HG03342 (cell line): Measurements from ENCODE around the gene ZNF521.

Experiments used
- ATAC-seq: cut with Tn5 transposase; IDR thresholded peaks from one replicate; pipeline ENCODE4 v1.9.1; 2021; ENCODE audit warnings: mild to moderate bottlenecking, moderate library complexity; ENCODE audit not compliant: unreplicated experiment

The ZNF521 gene

DNA sequence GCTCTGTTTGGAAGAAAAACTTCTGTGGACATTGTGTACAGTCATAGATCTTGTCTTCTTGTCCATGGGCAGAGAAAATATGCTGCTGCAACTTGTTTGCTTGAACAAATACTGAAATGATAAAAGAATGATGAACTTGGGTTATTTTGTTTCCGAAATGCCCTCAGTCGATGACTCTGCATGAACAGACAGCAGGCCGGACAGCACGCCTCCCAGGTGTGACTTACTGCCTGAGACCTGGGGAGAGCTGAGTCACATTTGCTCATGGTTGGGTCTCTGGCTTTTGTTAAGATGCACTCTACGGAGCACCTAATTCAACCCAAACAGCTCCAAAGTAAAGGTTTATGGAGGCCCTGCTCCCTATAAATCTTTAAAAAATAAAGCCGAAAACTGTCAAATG lies 262.5 kb downstream of the ZNF521 start:
- no peak for ATAC-seq

DNA sequence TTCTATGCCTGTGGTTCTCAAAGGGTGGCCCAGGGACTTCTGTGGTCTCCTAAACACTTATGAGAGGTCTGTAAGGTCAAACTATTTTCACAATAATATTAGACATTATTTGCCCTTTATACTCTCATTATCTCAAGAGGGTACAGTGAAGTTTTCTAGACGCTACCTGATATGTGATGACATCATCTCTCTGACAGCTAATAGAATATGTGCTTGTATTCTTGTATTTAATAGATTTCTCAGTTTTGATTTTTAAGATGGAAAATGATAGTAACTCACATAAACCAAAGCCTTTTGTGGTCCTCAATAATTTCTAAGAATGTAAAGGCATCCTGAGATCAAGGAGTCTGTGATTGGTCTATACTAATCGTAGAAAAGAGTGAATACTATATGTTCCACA lies 265.1 kb downstream of the ZNF521 start:
- ATAC-seq: no peak

DNA sequence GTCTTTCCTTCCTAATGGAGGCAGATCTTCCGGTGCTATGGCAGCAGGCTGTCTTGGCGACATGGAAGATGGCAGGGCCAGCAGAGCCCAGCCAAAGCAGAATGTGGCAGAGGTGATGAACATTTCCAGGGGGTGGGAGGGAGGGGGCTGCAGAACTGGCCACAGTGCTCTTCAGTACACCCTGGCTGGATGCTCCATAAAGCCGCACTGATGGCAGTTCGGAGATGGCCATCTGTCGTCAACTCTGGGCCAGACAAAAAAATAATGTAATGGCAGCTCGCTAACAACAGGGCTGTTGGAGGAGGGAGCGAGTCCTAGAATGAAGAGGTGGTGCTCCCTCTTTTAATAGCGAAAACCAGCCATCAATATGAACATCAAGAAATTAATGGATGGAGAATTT lies 271.0 kb downstream of the ZNF521 start:
- ATAC-seq: no peak

DNA sequence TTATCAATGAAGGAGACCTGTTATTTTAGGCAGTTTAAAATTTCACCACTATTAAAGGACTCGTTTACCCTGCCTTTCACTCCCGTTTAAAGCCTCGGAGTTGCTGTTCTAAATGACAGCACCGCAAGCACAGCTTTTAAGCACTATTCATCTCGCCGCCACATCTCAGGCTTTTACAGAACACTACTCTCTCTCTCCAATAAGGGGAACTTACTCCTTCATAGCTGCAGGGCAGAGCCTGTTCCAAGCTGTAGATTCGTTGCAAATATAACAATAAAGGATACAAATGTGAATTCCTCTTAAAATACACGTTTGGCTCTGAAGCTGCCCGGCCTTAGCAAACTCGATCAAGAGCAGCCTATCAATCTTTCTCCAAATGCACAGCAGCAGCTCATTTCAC lies 271.8 kb downstream of the ZNF521 start:
- no peak for ATAC-seq

DNA sequence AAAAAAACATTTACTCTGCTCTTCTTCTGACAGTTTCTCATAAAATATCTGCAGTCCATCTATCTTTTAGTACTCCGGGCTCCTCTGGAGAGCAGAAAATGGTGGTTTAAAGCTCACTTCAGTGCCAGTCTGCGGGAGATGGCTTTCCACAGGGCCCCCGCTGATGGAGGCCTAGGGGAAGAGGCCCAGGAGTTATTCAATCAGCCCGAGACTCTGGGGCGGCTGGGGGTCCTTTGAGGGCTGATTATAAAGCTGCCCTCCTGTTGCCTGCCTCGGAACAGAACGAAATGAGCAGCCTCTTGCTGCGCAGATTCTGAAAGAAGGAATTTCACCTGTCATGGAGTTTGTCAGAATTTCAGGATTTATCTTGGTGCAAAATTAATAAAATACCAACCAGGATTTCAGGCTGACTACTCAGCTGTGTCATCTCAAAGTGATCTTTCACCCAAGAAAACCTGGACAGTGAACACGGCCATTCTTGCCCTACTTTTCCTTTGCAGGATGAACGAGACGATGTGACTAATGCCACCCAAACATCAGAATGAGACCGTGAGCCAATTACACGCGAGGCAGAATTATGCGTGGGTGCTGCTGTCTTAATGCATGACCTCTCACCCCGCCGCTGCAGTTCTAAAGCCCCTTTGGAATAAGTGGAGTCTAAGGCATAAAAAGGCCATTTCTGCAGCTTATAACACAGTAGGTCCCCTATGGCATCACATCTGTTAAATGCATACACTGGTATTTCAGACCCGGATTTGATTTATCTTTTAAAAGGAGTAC lies 273.8 kb downstream of the ZNF521 start:
- no peak for ATAC-seq

DNA sequence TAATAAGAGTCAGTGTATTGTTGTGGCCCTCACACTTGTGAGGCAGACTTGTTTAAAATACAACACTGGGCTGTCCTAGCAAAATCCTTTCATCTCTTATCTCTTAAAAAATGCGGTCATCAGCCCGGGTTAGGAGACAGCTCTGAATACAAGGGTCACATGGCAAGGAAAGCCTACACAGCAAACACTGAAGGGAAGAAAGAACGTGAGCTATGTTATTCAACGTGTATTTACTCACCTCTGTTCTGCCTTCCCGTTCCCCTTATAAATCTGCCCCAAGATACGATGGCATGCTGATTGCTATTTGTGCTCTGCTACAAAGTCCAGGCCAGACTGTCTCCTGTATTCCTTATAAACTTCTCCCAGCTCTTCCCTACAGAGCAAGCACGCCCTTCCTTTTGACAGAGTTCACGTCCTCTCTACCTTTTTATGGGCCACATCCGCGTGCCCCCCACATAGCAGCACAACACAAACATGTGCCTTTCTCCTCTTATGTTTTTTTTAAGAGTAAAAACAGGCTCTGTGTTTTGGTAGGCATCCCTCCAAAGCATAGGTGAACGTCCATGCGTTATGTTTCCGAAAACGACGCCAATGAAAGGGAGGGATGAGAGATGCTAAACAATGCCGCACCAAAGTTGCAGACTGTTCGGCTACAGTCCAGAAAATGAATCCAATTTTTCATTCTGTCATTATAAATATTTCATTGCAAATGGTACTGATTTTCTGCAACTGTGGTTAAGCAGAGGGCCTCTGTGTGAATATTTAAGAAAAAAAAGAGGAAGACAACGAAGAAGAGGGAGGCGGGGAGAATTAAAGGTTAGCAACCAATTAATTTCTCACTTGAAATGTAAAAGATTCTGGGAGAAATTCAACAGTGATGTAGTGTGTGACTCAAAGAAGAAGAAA lies 274.7 kb downstream of the ZNF521 start:
- no peak for ATAC-seq

DNA sequence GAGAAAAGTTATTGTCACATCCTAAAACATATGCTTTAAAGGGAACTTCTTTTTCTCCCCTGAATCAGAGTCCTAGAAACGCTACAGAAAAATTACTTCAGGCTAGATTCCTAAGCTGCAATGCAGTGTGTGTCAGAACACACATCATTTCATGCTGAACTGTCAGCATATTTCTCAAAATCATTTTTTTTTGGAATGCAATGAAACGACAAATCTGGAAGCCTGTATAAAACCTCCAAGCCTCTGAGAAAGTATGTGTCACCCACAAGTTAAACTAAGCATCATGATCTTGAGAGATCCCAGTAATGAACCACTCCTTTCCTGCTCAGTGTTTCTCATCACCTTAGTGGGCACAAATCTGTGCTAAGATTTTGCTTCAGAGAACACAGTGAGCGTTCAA lies 276.2 kb downstream of the ZNF521 start:
- ATAC-seq: no peak

DNA sequence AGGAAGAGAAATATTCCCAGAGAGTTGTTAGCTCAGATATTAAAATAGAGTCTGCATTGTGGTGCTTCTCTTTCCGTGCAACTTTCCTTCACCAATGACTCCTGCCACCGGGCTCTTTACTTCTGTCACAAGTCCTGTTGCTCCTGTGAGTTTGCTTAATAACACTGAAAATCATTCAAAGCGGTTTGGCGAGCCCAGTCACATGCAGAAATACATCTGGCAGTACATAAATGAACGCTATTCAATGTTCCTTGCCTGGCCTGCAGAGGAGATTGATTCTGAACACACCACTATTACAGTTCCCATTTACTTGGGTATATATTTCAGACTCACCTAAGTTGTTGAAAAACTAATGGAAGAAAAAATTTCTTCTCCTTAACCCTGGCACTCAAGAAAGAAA lies 276.6 kb downstream of the ZNF521 start:
- no peak for ATAC-seq

DNA sequence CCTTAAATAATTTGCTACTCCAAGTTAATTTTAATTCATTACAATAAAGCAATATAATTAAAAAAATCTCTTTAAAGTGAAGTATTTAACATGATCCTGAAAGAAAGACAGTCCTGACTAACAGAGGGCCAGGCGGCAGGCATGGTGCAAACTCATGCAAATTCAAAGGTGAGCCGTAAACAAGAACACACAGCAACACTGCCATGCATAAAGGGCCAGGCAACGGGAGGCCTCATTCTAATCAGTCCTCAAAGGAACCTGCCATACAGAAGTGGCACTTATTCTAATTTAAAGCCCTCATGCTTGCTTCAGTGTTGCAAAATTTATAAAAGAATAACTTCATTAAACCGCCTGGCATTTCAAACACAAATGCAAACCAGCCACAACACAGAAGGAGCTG lies 277.0 kb downstream of the ZNF521 start:
- ATAC-seq: no peak

DNA sequence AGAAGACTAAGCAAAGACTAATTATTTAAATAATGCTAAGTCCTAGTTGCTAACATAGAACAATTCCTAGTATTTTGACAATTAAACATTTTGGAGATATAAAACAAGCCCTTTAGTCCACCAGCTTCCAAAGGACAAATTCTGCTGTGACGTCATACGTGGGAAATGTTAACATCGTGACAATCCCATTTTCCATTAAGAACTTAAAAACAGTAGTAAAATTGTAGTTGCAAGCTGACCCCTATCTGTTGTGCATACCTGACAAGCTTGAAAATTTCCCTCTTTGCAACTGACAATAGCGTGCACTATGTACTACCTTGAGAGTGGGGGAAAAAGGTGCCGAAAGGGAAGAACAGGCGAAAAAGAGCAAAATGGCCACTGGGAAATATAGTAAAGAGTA lies 279.8 kb downstream of the ZNF521 start:
- no peak for ATAC-seq

DNA sequence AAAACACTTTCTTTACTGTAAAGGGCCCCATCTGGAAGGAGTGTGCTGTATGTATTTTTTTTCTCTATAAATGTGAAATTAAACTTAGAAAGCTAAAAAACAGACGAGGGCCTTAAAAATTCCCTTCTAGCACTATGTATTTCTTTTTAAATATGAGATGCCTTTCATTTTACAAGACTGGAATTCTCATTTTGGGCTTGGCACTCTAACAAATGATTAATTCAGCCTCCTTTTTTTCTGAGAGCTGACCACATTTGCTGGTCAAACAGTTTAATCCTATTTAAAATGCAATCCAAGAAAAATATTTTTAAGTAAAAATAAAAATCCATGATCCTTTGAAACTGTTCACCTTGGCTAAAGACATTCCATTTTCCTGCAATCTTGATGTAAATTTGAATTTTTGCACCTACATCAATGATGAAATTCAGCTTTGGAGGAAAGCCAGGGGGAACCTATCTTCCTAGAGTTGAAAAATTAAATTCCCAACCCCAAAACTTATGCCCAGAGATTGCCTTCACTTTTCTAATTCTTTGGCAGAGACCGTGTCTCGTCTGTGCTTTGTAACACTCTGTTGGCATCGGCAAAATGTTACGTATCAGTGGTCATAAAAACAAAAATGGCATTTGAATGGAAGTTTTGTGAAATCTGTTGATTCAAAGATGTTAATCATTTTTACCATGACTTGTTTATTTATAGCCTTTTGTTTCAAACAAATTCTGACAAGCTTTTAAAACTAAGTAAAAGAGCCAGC lies 284.5 kb downstream of the ZNF521 start:
- no peak for ATAC-seq

DNA sequence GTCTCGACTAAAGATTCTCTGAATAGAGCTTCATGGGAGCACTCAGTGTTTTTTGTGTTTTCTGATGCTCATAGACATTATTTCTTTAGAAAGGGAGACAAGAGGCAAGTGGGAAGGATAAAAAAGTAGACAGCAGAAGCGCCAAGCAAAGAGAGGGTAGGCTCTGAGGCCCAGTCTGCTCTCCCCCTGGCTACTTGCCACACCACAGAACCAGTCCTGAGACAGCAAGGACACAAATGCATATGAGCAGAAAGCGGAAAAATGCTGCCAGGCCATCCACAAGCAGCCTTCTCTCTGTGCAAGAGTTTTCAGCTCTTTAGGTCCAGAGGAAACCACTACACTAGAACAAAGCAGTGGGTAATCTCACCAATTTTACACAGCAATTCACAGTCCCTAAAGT lies 285.4 kb downstream of the ZNF521 start:
- no peak for ATAC-seq

DNA sequence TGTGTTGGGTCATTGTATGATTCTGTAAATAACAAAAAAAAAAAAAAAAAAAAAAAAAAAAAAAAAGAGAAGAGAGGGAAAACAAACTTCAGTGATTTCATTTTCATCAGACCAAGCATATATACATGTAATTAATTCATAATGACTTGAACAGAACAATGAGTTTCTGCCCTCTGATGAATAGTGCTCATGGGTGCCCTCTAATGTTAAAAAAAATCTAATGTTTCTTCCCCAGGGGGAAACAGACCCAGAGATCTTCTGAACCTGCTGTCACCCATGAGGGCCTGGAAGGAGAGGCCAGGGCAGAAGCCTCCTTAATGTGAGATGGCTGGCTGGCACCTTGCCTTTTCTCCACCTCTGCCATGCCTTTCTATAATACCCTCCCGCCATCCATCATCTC lies 289.2 kb downstream of the ZNF521 start:
- no peak for ATAC-seq

DNA sequence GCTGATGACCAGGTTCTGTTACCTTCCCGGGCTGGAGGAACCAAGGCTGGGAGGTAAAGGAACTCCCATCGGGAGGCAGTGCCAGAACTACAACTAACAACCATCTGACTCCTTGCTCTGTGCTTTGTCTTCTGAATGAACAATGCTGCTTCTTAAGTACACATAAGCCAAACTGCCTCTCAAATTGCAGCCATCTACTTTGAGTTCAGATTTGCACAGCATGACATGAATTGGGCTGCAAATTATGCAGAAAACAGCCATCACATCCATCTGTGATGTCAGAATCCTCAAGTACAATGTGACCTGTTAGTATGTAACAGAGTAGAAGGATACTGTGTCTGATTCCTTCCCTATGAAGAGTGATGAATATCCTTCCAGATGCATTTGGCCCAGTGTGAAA lies 290.6 kb downstream of the ZNF521 start:
- ATAC-seq: no peak

DNA sequence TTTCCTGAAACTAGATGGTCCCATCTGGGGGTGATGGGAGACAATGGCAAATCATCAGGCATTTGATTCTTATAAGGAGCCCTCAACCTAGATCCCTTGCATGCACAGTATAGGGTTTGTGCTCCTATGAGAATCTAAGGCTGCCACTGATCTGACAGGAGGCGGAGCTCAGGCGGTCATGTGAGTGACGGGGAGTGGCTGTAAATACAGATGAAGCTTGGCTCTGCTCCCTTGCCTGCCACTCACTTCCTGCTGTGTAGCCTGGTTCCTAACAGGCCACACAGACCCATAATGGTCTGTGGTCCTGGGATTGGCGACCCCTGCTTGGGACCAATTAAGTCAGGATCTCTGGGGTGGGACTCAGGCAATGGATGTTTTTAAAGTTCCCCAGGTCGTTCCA lies 293.4 kb downstream of the ZNF521 start:
- no peak for ATAC-seq

DNA sequence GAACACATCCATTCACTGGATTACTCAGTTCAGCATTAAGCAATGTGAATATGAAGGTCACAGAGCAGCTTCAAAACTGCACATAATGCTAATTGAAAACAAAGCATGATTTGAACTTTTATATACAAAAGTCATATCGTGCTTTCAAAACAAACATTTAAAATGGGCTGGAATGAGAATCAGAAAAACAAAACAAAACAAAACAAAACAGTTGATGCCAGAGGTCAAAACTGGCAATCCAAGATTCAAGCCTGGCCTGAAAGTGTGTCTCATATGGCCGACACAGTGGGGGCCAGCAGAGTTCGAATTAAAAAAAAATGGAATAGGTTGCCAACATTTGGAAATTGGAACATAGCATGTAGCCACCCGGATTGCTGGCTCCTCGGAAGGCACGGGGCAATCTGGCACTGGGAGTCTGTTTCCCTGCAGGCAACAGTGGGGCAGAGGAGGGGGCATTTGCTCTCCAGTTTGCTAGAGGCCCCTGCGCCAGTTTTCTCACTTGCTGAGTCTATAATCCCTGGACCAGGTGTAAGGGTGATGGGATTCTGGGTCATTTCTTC lies 294.4 kb downstream of the ZNF521 start:
- no peak for ATAC-seq

DNA sequence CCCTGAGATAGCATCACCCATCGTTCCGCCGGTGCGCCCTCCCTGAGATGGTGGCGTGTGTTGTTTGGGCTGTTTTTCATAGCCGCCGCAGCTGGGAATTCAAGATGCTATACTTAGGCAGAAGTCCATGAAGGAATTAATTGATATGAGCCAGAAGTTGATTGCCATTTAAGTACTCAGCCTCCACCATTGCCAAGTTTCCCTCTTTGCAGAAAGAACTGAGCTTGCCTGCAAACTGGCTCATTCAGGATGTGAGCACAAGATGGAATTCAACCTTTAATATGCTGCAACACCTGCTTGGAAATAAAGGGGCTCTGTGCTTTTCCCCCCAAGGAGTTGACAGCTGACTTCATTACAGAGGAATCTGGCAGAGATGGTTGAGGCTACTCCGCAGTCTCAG lies 295.5 kb downstream of the ZNF521 start:
- no peak for ATAC-seq

DNA sequence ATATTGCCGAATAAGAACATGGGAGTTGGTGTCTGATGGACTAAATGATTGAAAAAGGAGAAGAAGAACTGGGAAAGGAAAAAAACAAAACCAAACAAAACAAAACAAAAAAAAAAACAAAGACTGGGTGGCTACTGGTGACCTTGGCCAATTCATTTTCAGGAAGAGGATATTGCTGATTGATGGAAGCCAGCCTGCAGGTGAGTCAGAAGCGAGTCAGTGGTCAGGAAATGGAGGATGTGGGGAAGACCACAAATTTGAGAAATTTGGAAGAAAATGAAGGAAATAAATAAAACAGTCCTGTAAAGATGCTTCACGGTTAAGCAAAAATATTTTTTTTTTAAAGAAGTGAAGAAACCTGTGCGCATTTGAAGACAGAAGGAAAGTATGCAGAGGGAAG lies 296.9 kb downstream of the ZNF521 start:
- ATAC-seq: no peak

DNA sequence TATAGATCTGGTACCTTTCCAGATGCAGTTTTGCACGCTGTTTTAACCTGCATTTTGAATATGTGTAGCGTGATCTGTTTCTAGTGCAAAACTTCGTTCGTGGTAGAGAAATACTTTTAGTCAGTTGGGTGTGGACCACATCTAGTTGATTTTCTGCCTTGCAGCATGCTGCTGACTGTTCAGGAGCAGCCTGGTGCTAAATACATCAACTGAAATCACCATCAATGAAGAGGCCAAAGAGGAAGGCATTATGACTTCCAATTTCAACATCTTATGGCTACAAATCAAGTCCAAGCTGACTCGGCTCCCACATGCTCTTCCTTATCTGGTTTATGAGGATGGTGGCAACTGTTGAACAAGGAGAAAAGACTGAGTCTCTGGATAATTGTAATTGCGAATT lies 298.5 kb downstream of the ZNF521 start:
- no peak for ATAC-seq

DNA sequence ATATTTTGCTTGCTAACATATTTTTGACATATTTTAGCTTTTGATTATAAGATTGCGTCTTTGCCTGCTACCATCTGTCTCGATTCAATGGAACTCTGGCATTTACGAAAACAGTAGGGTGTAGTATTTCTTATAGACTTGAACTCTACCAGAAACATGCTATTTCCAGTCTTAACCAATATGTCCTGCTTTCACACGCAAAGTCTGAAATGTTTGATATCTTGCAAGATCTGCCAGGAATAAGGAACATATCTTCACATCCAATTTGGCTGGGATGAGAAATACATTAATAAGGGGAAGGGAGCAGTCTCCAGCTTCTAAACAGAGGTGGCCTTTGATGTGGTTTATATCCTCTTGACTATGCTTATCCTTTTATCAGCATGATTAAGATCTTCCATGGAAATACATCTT lies 299.4 kb downstream of the ZNF521 start:
- ATAC-seq: no peak

DNA sequence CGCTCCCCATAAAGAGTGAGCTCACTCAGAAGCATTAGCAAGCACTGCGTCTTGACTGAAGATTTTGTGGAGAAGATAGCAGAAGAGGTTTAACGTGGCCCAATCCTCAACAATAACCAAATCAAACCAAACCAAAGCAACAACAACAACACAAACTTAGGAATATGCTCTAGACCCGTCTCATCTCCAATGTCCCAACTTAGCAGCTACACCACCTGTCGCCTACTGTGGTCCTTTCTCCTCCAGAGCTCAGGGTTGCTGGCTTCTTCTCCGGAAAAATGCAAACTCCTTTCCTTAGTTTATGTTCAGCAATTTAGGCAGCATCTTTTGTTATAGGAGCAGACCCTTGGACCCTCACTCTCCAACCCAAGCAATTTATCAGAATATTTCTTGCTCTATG lies 301.4 kb downstream of the ZNF521 start:
- ATAC-seq: no peak
